Smooth muscle cell of the brain vasculature (primary cell): ENCODE results near the gene CCDC149.
"Not testable (repeated sequence)": the region's sequence is repeated elsewhere in the genome, so short reads cannot be mapped to it uniquely, and the experiment has no call there.

ENCODE experiments used
- DNase-seq: peaks from one replicate; pipeline ENCODE4 v3.0.0-alpha.2; 2012; ENCODE audit warnings: low read depth, low spot score

The CCDC149 gene

DNA sequence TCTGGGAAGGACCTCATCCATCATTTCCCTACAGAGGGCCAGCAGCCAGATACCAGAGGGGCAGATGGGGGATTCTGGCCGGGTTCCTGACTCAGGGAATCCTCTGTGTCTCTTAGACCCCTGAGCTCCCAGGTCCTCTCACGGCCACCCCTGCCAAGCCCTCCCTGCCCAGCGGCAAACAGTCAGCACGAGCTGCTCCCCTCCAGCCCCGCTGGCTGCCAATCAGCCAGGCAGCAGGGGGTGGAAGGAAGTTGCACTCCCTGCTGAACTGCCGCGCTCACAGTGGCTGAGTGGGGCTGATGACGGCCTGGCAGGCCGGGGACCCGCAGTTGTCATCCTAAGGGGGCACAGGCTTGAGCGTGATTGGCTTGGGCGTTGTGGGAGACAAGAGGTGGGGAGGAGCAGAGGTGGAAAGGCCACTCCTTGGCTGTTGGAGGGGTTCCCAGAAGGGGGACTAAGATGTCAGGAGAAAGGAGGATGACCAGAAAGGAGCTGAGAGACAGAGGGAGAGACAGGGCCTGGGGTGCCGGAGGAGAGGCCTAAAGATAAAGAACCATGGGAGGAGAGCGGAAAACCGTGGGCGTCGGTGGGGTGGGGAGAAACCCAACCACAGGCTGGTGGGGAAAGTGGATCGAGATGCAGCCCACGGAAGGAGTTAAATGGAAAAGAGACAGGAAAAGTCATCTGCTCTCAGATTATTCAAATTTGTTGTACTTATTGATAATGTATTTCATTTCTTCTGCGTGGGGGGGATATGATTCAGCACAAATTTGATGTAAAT lies 4.4 kb upstream of the CCDC149 start:
- DNase-seq, result no peak

DNA sequence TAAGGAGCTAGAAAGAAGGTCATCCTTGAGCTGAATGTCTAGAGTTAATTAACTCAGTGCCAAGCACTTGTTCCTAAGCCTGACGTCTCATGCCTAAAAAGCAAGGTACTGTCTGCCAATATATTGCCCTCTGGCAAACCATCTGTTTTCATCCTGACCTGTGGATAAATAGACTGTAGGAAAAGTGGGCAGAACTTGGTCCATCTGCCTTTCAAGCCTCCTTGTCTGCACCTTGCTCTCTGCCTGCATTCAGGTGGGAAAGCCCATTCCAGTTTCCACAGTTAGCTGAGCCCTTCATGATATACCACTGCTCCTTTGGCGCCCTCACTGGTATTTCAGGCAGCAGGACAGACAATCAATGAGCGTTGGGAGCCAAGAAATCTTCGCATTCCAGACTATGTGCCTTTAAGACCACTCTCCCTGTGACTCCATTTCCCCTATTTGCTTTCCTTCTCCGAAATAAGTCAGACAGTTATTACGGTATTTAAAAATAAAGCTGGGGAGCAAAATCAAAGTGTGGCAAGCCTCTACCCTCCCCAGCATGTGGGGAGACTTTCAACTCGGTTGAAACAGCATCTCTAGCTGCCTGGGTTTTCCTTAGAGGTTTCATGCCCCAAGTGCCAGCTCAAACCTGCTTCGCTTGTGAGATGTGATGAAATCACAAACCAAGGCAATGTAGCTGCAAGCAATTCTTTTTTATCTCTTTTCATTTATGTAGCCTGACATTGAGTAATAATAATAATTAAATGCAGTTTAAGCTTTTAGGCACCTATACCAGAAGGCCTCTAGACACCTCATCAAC lies 2.5 kb upstream of the CCDC149 start:
- no peak for DNase-seq

DNA sequence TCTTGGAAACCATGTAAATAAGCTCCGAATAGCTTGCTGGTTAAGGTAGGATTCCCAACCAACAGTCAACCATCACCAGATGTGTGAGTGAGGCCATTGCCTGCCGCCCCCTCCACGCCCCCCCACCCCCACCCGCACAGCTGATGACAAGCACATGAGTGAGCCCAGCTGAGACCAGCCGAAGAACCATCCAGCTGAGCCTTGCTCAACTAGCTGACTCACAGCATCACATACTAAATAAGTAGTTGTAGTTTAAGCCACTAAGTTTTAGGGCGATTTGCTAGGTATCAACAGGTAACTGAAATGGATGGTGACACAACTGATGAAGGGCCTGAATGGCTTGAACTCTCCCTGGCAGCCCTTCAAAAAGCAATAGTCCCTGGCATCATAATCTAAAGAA lies 1.6 kb upstream of the CCDC149 start:
- no peak for DNase-seq

DNA sequence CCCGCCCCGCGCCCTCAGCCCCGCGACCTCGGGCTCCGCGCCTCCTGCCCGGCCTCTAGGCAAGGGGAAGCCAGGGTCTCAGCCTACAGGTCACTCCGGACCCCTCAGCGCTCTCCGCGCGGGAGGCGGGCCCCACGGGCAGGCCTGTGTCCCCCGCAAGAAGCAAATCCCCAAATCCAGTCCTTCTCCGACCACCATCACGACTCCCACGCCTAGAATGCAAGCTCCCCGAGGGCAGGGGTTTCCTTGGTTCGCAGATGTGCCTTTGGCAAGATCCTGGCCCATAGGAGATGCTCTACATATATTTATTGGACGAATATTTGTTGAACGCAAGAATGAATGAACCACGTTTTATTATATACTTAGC lies 260 bp upstream of the CCDC149 start:
- no peak for DNase-seq

DNA sequence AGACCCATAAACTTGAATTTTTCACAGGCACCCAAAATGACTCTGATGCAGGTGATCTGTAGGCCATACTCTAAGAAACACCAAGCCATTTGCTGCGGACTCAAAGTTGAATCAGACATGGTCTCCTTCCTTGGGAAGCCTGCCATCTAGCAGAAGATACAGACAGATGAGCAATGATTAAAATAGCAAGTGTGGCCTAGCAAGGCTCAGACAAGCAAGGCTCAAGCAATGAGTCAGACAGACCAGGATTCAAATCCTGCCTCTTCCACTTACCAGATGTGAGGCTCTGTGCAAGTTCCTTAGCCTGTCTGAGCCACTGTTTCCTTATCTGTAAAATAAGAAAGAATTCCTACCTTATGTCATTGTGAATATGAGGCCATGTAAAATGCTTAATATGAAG lies 2.3 kb downstream of the CCDC149 start:
- DNase-seq, result no peak

DNA sequence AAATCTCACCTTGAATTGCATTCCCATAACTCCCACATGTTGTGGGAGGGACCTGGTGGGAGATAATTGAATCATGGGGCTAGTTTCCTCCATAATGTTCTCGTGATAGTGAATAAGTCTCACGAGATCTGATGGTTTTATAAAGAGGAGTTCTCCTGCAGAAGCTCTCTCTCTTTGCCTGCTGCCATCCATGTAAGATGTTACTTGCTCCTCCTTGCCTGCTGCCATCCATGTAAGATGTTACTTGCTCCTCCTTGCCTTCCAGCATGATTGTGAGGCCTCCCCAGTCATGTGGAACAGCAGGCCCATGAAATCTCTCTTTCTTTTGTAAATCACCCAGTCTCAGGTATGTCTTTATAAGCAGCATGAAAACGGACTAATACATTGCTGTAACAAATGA lies 3.2 kb downstream of the CCDC149 start:
- DNase-seq, result not testable (repeated sequence)

DNA sequence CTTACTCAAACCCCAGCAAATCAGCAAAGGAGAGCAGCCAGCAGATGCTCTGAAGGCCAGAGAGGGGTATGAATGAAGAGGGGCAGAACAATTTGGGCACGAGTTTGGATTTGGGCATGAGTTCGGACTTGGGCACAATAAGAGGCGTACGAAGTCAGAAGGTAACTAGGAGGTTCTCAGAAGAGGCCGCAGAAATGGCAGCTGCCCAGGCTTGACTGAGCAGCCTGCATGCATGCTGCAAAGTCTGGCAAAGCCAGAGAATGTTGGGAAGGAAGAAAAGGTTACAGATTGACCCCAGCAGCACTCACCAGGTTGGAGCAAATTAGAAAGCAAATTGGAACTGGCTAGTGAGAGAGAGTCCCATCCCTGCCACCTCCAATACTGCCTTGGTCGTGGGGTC lies 15.2 kb downstream of the CCDC149 start:
- DNase-seq, result no peak

DNA sequence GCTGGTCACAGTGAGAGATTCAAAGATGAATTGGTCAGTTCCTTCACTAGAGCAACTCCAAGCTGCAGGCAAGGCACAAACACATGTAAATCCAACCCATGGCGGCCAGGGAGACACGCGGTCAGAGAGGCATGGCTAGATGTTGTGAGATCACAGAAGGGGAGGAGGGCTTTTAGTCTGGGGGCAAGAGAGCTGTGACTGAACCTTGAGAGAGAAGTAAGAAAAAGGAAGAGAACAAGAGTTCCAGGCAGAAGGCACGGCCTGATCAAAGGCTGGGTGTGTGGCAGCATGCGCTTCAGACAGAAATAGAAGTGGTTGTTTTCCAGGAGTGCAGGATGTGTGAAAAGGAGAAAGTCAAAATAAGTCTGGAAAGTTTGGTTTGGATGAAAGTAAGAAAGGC lies 15.9 kb downstream of the CCDC149 start:
- DNase-seq, result no peak

DNA sequence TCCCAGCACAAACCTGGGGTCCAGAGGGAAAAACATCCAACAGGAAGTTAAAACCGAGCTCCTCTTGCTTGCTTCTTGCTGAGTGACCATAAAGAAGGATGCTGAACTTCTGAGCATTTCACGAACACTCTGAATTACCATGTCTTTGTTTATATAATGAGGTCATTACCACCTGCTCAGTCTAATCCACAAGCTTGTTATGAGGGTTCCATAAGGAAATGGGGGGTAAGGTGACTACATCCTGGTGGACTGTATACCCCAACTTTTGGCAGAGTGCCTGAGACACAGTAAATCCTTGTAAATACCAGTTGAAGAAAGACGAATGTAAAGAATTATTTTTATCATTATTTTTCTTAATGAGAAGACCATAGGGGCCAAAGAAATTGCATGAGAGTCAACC lies 16.8 kb downstream of the CCDC149 start:
- no peak for DNase-seq

DNA sequence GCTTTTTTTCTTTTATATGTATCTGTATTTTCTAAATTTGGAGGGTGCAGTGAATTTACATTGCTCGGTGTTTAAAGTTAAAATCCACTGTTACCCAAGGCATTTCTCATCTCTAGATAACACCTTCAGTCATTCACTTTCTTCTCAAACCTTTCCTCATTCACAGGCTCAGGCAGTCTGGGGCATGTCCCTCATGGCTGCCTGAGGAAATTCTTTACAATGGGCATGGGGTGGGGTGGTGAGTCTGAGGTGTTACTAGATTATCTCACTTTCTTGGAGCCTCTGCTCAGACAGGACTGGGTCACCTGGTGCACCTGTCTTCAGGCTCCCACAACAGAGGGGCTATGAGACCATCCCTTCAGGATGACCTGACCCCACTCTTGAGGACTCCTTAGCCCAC lies 17.4 kb downstream of the CCDC149 start:
- no peak for DNase-seq

DNA sequence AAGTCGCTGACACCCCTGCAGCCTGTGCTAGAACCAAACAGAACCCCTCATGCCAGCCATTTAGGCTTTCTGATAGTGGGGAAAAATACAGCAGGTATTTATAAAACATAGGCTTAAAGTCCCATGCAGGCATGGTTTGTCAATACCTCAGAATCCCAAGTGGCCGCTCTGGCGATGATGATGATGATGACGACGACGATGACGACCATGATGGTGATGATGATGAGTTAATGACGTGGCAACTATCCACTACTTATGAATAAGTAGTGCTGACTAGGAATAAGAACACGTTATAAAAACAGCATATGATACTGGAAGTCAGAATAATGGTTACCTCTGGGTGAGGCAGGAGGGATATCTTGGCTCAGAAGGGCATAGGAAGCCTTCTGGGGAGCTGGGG lies 18.0 kb downstream of the CCDC149 start:
- DNase-seq, result no peak

DNA sequence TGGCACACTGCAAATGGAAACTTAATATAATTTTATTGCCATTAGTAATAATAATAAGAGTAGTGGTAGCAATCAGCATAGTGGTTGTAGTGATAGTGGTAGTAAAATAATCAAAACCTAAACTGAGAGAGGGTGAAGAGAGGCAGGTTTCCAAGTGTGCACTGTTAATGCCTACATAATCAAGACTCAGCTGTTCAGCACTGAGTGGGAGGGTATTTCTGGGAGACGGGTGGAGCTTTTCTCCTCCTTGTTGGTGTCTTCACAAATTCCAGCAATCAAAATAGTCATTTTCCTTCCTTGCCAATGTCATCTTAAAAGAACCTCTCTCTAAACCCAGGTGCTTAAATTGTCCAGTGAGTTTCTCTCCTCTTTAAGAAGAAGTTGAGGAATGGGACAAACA lies 18.6 kb downstream of the CCDC149 start:
- DNase-seq, result no peak

DNA sequence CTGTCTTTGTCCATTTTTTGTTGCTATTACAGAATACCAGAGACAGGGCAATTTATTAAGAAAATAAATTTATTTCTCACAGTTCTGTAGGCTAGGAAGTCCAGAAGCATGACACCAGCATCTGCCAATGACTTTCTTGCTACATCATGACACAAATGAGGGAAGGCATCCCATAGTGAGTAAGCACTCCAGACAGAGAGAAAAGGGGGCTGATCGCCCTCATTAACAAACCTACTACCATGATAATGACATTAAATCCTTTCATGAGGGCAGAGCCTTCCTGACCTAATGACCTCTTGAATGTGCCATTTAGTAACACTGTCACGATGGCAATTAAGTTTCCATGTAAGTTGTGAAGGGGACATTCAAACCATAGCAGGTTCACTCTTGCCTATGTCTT lies 20.1 kb downstream of the CCDC149 start:
- no peak for DNase-seq

DNA sequence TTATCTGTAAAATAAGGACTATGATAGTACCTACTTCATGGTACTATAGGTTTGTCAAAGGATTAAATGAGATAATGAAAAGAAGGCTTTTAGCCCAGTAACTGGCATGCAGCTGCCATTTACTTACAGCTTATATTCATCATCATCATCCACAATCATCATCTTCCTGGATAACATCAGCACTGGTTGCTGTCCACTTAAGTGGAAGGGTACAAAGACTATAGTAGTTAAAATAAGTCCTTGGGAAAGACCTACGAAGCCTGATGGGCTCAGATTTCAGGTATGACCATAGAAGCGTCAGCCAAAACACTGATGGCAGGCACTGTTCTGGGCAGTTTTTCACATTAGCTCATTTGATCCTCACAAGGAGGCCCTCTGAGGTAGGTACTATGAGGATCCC lies 20.6 kb downstream of the CCDC149 start:
- no peak for DNase-seq

DNA sequence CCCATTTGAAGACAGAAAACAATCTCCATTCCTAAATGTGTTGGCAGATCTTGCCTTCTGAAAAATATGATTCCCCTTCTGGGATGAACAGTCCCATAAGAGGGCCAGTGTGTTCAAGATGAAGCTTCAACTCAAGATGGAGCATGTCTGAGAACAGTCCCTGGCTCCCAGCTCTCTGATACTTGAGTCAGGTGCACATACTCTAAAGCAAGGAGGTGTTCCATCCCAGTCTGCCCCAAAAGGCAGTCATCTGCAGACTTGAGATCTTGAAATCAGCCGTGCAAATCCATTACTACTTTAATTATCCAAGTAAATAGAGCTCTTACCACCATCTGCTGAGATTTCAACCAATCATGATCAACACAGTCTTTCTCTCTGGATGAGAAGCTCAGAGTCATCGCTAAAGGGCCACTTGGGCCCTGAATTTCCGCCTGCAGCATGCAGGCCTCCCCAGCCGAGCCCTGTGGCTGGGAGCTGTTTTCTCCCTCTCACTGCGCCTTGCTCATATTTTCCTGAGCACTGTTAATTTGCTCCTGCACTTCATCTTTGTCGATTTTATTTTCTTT lies 22.2 kb downstream of the CCDC149 start:
- no peak for DNase-seq

DNA sequence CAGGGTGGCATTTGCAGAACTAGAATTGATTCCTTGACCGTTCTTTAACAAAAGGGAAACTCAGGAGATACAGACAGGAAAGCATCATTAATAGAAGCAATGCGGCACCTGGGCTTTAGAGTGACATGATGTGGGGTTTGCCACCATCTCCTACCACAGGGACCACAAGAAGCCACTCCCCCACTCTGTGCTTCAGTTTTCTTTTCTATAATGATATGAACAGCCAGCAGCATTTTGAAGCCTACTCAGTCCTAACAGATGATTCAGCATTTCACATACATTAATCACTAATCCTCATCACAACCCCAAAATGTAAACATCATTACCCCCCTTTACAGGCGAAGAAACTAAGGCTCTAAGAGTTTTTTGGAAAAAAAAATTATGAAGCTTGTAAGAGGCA lies 22.9 kb downstream of the CCDC149 start:
- no peak for DNase-seq

DNA sequence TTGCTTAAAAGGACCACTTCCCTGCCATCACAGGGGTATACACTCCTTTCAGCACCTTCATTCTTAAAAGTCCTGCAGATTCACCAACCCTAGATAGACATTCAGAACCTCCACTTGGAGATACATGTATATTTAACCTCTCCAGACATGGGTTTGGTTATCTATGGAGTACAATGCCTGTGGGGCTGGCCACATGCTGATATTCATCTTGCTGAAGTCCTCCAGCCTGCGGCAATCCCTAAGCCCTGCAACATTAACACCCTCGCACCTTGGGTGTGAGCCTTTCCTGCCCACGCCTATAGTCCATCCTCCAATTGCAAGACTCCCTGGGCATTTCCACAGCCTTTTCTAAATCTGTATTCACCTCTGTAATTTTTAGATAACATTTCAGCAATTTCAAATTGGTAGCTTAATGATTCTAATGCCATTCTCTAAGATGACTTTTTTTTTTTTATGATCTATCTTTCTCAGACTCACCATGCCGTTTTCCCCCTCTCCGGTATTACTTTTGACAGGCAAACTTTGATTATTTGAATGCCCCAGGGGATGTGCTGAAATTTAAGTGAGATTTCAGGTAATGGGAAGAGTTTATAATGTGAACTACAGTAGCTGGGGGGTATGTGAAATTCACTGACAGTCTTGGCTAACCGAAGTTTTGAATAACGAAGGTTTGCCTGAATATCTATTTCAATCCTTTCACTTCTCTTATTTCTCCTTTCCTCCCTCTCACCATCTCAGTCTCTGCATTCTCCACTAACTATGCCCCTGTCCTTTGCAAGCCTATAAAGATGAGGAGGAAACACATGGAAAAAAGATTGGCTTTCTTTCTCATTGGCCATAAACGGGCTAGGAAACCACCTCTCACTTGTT lies 24.1 kb downstream of the CCDC149 start:
- DNase-seq, result no peak

DNA sequence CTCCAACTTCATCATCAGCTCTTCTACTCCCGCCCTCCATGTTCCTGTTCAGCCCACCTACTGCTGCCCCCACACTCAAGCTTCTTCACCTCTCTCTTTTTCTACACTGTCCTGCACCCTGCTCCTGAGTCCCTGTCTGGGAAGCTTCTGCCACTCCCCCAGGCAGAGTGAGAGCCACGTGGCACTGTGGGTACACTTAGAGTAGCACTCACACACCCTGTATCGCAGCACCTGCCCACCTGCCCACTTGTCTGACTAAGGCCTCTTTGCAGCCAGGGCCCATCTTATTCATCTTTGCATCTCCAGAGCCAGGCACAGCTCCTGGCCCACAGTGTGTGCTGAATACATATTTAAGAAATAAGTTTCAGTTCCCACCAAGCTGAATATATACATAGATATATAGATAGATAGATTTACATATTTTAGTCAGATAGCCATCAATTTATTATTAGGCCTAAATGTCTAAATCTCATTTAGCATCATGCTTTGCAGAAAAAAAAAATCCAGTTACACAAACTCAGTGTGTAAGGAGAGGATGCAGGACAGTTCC lies 24.9 kb downstream of the CCDC149 start:
- no peak for DNase-seq

DNA sequence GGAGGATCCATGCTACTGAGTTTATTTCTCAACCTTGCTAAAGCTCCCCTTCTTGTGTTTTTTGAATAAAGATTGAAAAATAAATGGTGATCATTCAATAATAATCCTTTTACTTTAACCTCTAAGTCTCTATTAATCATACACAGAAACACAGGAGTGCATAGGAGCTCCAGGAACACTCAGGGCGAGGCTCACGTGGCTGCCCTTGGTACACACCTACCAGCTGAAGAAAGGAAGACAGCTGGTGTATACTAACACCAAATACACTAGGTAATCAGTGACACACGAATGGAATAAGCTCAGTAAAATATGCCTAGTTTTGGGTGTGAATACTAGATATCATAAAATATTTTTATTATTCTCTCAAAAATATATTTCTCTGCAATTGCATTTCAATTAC lies 26.2 kb downstream of the CCDC149 start:
- DNase-seq, result no peak

DNA sequence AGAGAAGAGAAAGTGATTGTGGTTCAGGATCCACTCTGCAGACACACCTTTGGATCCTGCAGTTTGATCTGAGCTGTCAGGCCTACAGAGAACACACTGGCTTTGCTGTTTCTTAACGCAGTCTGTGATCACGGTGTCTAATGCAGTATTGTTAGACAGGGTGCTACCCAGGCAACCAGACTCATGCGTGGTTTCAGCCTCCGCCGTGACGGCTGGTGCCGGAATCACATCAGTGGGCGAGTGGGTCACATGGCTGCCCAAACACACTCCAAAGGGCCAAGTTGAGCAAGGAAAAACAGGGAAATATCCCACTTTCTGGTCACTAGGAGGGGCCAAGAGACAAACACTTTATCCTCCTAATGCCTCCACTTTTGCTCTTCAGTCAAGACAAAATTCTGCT lies 27.5 kb downstream of the CCDC149 start:
- no peak for DNase-seq

DNA sequence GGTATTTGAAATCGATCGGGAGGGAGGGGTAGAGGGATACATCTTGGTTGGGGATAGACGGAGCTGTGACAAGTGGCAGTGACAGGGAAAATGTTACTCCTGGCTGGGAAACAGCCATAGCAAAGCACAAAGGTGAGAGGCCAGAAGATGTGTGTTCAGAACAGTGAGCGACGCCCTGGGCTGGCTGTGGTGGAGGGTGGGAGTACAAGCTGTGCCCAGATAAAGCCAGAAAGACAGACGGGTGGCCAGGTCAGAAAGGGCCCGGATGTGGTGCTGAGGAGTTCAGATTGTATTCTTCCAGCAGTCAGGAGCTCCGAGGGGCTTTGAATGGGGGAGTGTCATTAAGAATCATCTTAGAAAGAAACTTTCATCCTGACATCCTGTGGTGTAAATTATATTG lies 27.9 kb downstream of the CCDC149 start:
- DNase-seq, result no peak
